WTC11 (cell line): ENCODE data around the gene TUBGCP6.

Experiments used
- MAX ChIP-seq: sonication (generic); formaldehyde crosslinking; IDR thresholded peaks from 2 replicates; pipeline ENCODE4 v1.8.0; 2022; ENCODE audit warnings: mild to moderate bottlenecking, missing genetic modification reagents
- MYBL2 ChIP-seq: sonication (generic); formaldehyde crosslinking; IDR thresholded peaks from 2 replicates; pipeline ENCODE4 v1.8.1; 2023; ENCODE audit warnings: mild to moderate bottlenecking, moderate library complexity, missing genetic modification reagents
- NR2C2 ChIP-seq: sonication (generic); formaldehyde crosslinking; IDR thresholded peaks from 2 replicates; pipeline ENCODE4 v1.8.0; 2022; ENCODE audit warnings: mild to moderate bottlenecking, missing genetic modification reagents
- TEAD4 ChIP-seq: sonication (generic); formaldehyde crosslinking; IDR thresholded peaks from 2 replicates; pipeline ENCODE4 v1.8.0; 2022; ENCODE audit warnings: mild to moderate bottlenecking, missing genetic modification reagents
- USF1 ChIP-seq: sonication (generic); formaldehyde crosslinking; IDR thresholded peaks from 2 replicates; pipeline ENCODE4 v1.8.0; 2022; ENCODE audit warnings: mild to moderate bottlenecking, missing genetic modification reagents
- ZNF121 ChIP-seq: sonication (generic); formaldehyde crosslinking; IDR thresholded peaks from 2 replicates; pipeline ENCODE4 v1.8.0; 2023; ENCODE audit warnings: missing genetic modification reagents
- ZNF263 ChIP-seq: sonication (generic); formaldehyde crosslinking; IDR thresholded peaks from 2 replicates; pipeline ENCODE4 v1.8.1; 2022; ENCODE audit warnings: low read depth, mild to moderate bottlenecking, moderate library complexity, missing genetic modification reagents
- ZNF317 ChIP-seq: sonication (generic); formaldehyde crosslinking; IDR thresholded peaks from 2 replicates; pipeline ENCODE4 v1.8.1; 2023; ENCODE audit warnings: low read depth, mild to moderate bottlenecking, moderate library complexity, missing genetic modification reagents, borderline replicate concordance
- ZSCAN18 ChIP-seq: fragments of 250-450 bp; sonication (Bioruptor Pico); IDR thresholded peaks from 2 replicates; pipeline ENCODE4 v2.1.2; 2022; ENCODE audit warnings: mild to moderate bottlenecking, moderate library complexity
- TF ChIP-seq, protein P1 (sequence below): sonication (generic); formaldehyde crosslinking; IDR thresholded peaks from 2 replicates; pipeline ENCODE4 v1.8.1; 2023; ENCODE audit warnings: mild to moderate bottlenecking, missing genetic modification reagents, moderate library complexity
- TF ChIP-seq, protein P2 (sequence below): fragments of 200-600 bp; IDR thresholded peaks from 2 replicates; pipeline ENCODE4 v1.8.0; 2022; ENCODE audit warnings: antibody characterized with exemption
- TF ChIP-seq, protein P3 (sequence below): sonication (generic); formaldehyde crosslinking; IDR thresholded peaks from 2 replicates; pipeline ENCODE4 v1.8.0; 2022; ENCODE audit warnings: mild to moderate bottlenecking, missing genetic modification reagents

DNA sequence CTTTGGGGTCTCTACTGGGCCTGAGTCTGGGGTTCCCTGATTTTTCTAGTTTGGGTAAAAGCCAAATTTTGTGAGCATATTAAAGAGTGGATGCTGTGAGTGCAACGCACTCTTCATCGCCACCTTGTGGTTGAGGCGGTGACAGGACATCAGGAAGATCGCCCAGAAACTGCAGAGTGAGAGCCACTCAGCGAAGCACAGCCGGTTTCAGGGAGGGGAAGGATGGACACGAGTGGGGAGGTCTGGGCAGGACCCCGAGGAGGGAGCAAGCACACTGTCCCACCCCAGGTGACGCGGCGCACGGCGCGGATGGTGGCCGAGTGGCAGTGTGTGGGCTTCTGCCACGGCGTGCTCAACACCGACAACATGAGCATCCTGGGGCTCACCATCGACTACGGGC is 34.9 kb downstream of the TUBGCP6 start:
- TF ChIP-seq ZNF263 (CRISPR knock-in tag) = no peak
- TF ChIP-seq, protein P1, sequence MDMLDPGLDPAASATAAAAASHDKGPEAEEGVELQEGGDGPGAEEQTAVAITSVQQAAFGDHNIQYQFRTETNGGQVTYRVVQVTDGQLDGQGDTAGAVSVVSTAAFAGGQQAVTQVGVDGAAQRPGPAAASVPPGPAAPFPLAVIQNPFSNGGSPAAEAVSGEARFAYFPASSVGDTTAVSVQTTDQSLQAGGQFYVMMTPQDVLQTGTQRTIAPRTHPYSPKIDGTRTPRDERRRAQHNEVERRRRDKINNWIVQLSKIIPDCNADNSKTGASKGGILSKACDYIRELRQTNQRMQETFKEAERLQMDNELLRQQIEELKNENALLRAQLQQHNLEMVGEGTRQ (CRISPR knock-in tag) = no peak
- TF ChIP-seq, protein P2, sequence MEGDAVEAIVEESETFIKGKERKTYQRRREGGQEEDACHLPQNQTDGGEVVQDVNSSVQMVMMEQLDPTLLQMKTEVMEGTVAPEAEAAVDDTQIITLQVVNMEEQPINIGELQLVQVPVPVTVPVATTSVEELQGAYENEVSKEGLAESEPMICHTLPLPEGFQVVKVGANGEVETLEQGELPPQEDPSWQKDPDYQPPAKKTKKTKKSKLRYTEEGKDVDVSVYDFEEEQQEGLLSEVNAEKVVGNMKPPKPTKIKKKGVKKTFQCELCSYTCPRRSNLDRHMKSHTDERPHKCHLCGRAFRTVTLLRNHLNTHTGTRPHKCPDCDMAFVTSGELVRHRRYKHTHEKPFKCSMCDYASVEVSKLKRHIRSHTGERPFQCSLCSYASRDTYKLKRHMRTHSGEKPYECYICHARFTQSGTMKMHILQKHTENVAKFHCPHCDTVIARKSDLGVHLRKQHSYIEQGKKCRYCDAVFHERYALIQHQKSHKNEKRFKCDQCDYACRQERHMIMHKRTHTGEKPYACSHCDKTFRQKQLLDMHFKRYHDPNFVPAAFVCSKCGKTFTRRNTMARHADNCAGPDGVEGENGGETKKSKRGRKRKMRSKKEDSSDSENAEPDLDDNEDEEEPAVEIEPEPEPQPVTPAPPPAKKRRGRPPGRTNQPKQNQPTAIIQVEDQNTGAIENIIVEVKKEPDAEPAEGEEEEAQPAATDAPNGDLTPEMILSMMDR = peak; percentile 69
- no peak for TF ChIP-seq NR2C2 (CRISPR knock-in tag)
- no peak for TF ChIP-seq TEAD4 (CRISPR knock-in tag)
- TF ChIP-seq MAX (CRISPR knock-in tag) = no peak
- TF ChIP-seq ZNF121 = no peak
- no peak for TF ChIP-seq MYBL2
- no peak for TF ChIP-seq ZNF317 (CRISPR knock-in tag)
- no peak for TF ChIP-seq ZSCAN18
- TF ChIP-seq USF1 (CRISPR knock-in tag) = no peak
- TF ChIP-seq, protein P3, sequence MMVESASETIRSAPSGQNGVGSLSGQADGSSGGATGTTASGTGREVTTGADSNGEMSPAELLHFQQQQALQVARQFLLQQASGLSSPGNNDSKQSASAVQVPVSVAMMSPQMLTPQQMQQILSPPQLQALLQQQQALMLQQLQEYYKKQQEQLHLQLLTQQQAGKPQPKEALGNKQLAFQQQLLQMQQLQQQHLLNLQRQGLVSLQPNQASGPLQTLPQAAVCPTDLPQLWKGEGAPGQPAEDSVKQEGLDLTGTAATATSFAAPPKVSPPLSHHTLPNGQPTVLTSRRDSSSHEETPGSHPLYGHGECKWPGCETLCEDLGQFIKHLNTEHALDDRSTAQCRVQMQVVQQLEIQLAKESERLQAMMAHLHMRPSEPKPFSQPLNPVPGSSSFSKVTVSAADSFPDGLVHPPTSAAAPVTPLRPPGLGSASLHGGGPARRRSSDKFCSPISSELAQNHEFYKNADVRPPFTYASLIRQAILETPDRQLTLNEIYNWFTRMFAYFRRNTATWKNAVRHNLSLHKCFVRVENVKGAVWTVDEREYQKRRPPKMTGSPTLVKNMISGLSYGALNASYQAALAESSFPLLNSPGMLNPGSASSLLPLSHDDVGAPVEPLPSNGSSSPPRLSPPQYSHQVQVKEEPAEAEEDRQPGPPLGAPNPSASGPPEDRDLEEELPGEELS (CRISPR knock-in tag) = no peak
